Body of pancreas (tissue), 4 donors: Measurements from ENCODE around the gene RGS12. TPM values are rescaled to one million over a fixed set of nuclear protein-coding genes. Genes with fewer than 3 reads are reported as not detected.

Experiments
- ATAC-seq: fragments of 150-250 bp; one replicate; pipeline ENCODE4 v1.9.1; 2016
- DNase-seq, 4 donors: peaks; one replicate each; pipeline ENCODE4 v3.0.0-alpha.2; 2019
- H3K27ac ChIP-seq, 4 donors: fragments of 200-600 bp; sonication (generic); 1 replicate in 3 of 4; 2 replicates in 1 of 4; pipeline versions ENCODE4 v1.5.1 to v1.6.1; 2016 to 2019; ENCODE audit warnings: mild to moderate bottlenecking in 1 of 4, mixed read lengths in 1 of 4, moderate library complexity in 1 of 4
- H3K27me3 ChIP-seq, 2 donors: fragments of 200-600 bp; sonication (generic); one replicate each; pipeline ENCODE4 v1.6.0; 2016; ENCODE audit warnings: mild to moderate bottlenecking in 1 of 2
- H3K36me3 ChIP-seq, 2 donors: fragments of 200-600 bp; sonication (generic); replicated peaks in 1 of 2; 2 replicates each; pipeline ENCODE4 v1.5.1; 2016; ENCODE audit warnings: low read depth in 2 of 2; ENCODE audit not compliant: insufficient read depth in 1 of 2
- H3K4me1 ChIP-seq: fragments of 200-600 bp; sonication (generic); one replicate; pipeline ENCODE4 v1.6.0; 2016
- H3K4me3 ChIP-seq, 2 donors: fragments of 200-600 bp; sonication (generic); 1 replicate in 1 of 2; 2 replicates in 1 of 2; pipeline ENCODE4 v1.5.1; 2016 to 2019
- H3K9me3 ChIP-seq, 3 donors: fragments of 200-600 bp; sonication (generic); 1 replicate in 2 of 3; 2 replicates in 1 of 3; pipeline ENCODE4 v1.5.1; 2016
- CTCF ChIP-seq, 7 experiments: fragments of 450-650 bp in 4 of 7; fragments of 200-600 bp in 3 of 7; sonication (generic) in 3 of 7; IDR thresholded peaks; one replicate each; pipeline ENCODE4 v1.5.1; 2016 to 2019; ENCODE audit warnings: antibody characterized with exemption in 7 of 7
- POLR2A ChIP-seq, 3 donors: fragments of 450-650 bp; IDR thresholded peaks; one replicate each; pipeline ENCODE4 v1.6.1; 2016; ENCODE audit warnings: antibody characterized with exemption in 3 of 3, mild to moderate bottlenecking in 2 of 3
- WGBS, 2 donors: methylation state at CpG; one replicate each; pipeline ENCODE4 v1.1.5; 2017; 5-methylcytosine and 5-hydroxymethylcytosine counted together
- intact Hi-C: fragments of 100-400 bp; cut with DNase I; formaldehyde crosslinking; loops from one replicate; pipeline ENCODE4 v1.15.1; 2023
- total RNA-seq, 2 donors: library from RNA; depleted of rRNA; stranded (reverse); fragments of >200 nt; gene quantifications; one replicate each; pipeline ENCODE4 v1.1.0, GENCODE V29; 2016

The RGS12 gene
- total RNA-seq, 2 donors from 2014 or later = 9.1 to 12.5 TPM

GRCh38 chr4:3321295-3321889, 28.6 kb downstream of the RGS12 start:
- Histone ChIP-seq H3K4me3 (no peak overlapping the region), H3K27me3 (no peaks in the 10 kb centered on the region), H3K27ac (no peak overlapping the region), H3K36me3 (no peaks in the 10 kb centered on the region), H3K4me1 (peaks cover 12% of the 10 kb centered on the region), H3K9me3 (no peaks in the 10 kb centered on the region)
- ATAC-seq (no peak), DNase-seq (peak in 3 of 4 donors; percentile 9 to 23 (median 15))
- no peak for TF ChIP-seq POLR2A (IDR thresholded peaks at IDR 0.05)
- no peak for TF ChIP-seq CTCF (IDR thresholded peaks at IDR 0.05)
- 76 to 79% methylated on average over 10 to 14 of the region's 14 CpGs for WGBS, 2 donors
- intact Hi-C loops = no loop called here

GRCh38 chr4:3322059-3322550, 29.3 kb downstream of the RGS12 start:
- Histone ChIP-seq H3K36me3 (no peaks in the 10 kb centered on the region), H3K9me3 (no peaks in the 10 kb centered on the region), H3K4me1 (peaks cover 12% of the 10 kb centered on the region), H3K27me3 (no peaks in the 10 kb centered on the region), H3K4me3 (no peak overlapping the region), H3K27ac (no peak overlapping the region)
- peak in 2 of 4 donors; percentile 2 to 7 for DNase-seq
- 89% methylated on average over 10 of the region's 10 CpGs for WGBS, 2 donors
- intact Hi-C loops = no loop called here
- TF ChIP-seq POLR2A (IDR thresholded peaks at IDR 0.05) (no peak), CTCF (IDR thresholded peaks at IDR 0.05) (no peak)
- ATAC-seq = no peak

- no peaks in the 10 kb centered on the region for H3K27me3 ChIP-seq
- DNase-seq = peak in 1 of 4 donors; percentile 2
- H3K4me1 ChIP-seq = peaks cover 12% of the 10 kb centered on the region
- H3K27ac ChIP-seq = no peak overlapping the region
- 92 to 95% methylated on average over 12 to 20 of the region's 21 CpGs for WGBS, 2 donors
- no peaks in the 10 kb centered on the region for H3K36me3 ChIP-seq
- no peaks in the 10 kb centered on the region for H3K9me3 ChIP-seq
- no peak overlapping the region for H3K4me3 ChIP-seq
- intact Hi-C loops = no loop called here
- no peak for ATAC-seq
- TF ChIP-seq CTCF (IDR thresholded peaks at IDR 0.05) (no peak), POLR2A (IDR thresholded peaks at IDR 0.05) (no peak)
Observed at GRCh38 chr4:3323071-3323481, 30.3 kb downstream of the RGS12 start.

- no peaks in the 10 kb centered on the region for H3K27me3 ChIP-seq
- H3K9me3 ChIP-seq = no peaks in the 10 kb centered on the region
- intact Hi-C loops = no loop called here
- no peak for ATAC-seq
- 91 to 95% methylated on average over 16 to 18 of the region's 18 CpGs for WGBS, 2 donors
- TF ChIP-seq CTCF (IDR thresholded peaks at IDR 0.05) = no peak
- no peak for TF ChIP-seq POLR2A (IDR thresholded peaks at IDR 0.05)
- H3K27ac ChIP-seq = no peak overlapping the region
- no peaks in the 10 kb centered on the region for H3K36me3 ChIP-seq
- no peak overlapping the region for H3K4me3 ChIP-seq
- peak in 1 of 4 donors; percentile 8 for DNase-seq
- peaks cover 12% of the 10 kb centered on the region for H3K4me1 ChIP-seq
Observed at GRCh38 chr4:3324093-3324815, 31.4 kb downstream of the RGS12 start.
